Dendritic cell treated with granulocyte-macrophage colony-stimulating factor and Interleukin-4, amounts not matched to agents 40 ng/mL and 50 ng/mL, for 4 days (primary cell): ENCODE measurements around the gene FAM25C.
"Not testable (repeated sequence)": the region's sequence is repeated elsewhere in the genome, so short reads cannot be mapped to it uniquely, and the experiment has no call there.

Experiments used
- H3K27ac Mint-ChIP-seq: one replicate; pipeline ENCODE4 v1.8.0; 2022; ENCODE audit warnings: mild to moderate bottlenecking, mixed read lengths
- H3K27me3 Mint-ChIP-seq: one replicate; pipeline ENCODE4 v1.8.0; 2022; ENCODE audit warnings: mild to moderate bottlenecking, mixed read lengths
- H3K36me3 Mint-ChIP-seq: one replicate; pipeline ENCODE4 v1.8.0; 2022; ENCODE audit warnings: low read depth, mixed read lengths
- H3K4me1 Mint-ChIP-seq: one replicate; pipeline ENCODE4 v1.8.0; 2022; ENCODE audit warnings: low read depth, mixed read lengths
- H3K4me3 Mint-ChIP-seq: one replicate; pipeline ENCODE4 v1.8.0; 2022; ENCODE audit warnings: mild to moderate bottlenecking, moderate library complexity, mixed read lengths
- H3K9me3 Mint-ChIP-seq: one replicate; pipeline ENCODE4 v1.8.0; 2022; ENCODE audit warnings: mixed read lengths
- intact Hi-C: fragments of 100-400 bp; cut with micrococcal nuclease; formaldehyde crosslinking; loops from one replicate; pipeline ENCODE4 v1.15.0; 2022

Gene FAM25C

DNA sequence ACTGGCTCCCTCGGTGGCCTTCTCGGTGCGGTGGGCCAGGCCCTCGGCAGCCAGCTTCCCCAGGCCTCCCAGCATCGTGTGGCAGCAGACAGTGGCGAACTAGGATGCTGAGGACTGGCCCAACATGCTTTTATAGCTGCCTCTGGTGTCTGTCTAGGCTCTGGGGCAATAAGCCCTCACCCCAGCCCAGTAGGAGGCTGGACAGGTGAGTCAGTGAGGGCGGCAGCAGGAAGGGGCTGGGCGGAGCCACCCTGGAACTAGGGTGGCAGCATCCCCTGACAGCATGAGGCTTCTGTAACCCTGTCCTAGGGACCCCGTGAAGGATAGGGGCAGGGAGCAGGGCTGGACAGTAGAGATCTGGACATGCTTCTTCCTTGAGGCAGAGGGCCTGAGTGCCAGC, at the start of gene FAM25C:
Gene FAM25C (minus strand): TSS at position 101 of the 400 bp plus-strand sequence. CDS start 26 bp downstream, at position 75.
- H3K36me3 Mint-ChIP-seq, intact Hi-C loops, H3K4me3 Mint-ChIP-seq, H3K9me3 Mint-ChIP-seq, H3K27ac Mint-ChIP-seq, H3K27me3 Mint-ChIP-seq, H3K4me1 Mint-ChIP-seq: not testable (repeated sequence)

DNA sequence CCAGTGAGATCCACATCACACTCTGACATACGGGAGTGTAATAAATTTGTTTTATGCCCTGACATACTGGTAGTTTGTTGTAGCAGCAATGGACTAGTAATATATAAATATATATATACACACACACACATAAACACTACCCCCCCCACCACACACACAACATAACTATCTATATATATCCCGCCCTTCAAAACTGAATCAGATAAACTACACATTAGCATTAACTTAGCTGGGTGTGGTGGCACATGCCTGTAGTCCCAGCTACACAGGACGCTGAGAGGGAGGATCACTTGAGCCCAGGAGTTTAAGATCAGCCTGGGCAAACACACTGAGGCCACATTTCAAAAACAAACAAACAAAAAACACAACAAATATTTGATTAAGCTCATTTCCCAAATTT, 45.0 kb upstream of the FAM25C start:
- H3K27ac Mint-ChIP-seq, intact Hi-C loops, H3K4me3 Mint-ChIP-seq, H3K4me1 Mint-ChIP-seq, H3K27me3 Mint-ChIP-seq, H3K36me3 Mint-ChIP-seq, H3K9me3 Mint-ChIP-seq: not testable (repeated sequence)

DNA sequence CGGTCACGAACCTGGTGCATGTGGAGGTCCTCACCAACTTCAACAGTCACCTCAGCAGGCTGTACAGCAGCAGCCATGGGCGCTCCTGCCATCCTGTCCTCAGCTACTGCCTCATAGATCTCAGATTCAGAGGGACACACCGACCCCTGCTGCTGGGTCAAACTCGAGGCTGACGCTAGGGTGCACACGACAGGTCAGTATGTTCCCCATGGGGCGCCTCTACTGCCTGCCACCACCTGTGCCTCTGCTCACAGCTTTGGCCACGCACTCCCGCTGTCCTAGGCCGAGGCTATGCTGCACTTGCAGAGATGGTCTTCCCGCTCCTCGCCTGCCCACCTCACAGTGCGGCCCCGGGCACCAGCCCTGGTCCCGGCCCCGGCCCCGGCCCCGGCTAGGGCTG, 31.8 kb upstream of the FAM25C start:
- H3K4me1 Mint-ChIP-seq, intact Hi-C loops, H3K27me3 Mint-ChIP-seq, H3K4me3 Mint-ChIP-seq, H3K9me3 Mint-ChIP-seq, H3K27ac Mint-ChIP-seq, H3K36me3 Mint-ChIP-seq: not testable (repeated sequence)

DNA sequence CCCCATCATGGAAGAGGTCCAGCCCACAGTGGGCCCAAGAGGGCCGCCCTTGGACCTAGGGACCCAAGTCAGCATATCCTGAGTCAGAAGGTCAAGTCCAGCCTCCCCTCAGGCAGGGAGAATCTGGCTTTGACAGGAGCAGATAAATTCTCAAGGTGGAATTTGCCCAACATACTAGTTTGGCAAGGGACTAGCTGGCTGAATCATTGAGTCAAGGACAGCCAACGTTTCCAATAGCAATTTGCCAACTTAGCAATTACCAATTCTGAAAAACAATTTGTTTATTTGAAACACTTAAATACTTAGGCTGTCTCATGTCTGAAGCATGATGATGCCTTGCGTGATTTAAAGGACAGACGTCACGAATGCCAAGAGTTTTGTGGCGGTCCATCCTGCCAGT, 2.7 kb upstream of the FAM25C start:
- H3K27ac Mint-ChIP-seq, H3K36me3 Mint-ChIP-seq, H3K4me3 Mint-ChIP-seq, H3K9me3 Mint-ChIP-seq, H3K4me1 Mint-ChIP-seq, H3K27me3 Mint-ChIP-seq, intact Hi-C loops: not testable (repeated sequence)

- H3K4me1 Mint-ChIP-seq, H3K9me3 Mint-ChIP-seq, H3K36me3 Mint-ChIP-seq, intact Hi-C loops, H3K27me3 Mint-ChIP-seq, H3K4me3 Mint-ChIP-seq, H3K27ac Mint-ChIP-seq: not testable (repeated sequence)
These were observed 5.5 kb downstream of the FAM25C start for GRCh38 chr10:47994045-47994444.

GRCh38 chr10:47992560-47992959, 7.0 kb downstream of the FAM25C start:
- intact Hi-C loops, H3K9me3 Mint-ChIP-seq: not testable (repeated sequence)

GRCh38 chr10:47991706-47992105, 7.9 kb downstream of the FAM25C start:
- H3K4me1 Mint-ChIP-seq, H3K4me3 Mint-ChIP-seq, H3K27me3 Mint-ChIP-seq, intact Hi-C loops, H3K36me3 Mint-ChIP-seq, H3K9me3 Mint-ChIP-seq, H3K27ac Mint-ChIP-seq: not testable (repeated sequence)

More at GRCh38 chr10:47992560-47992959, 7.0 kb downstream of the FAM25C start:
- H3K27me3 Mint-ChIP-seq, H3K36me3 Mint-ChIP-seq, H3K27ac Mint-ChIP-seq, H3K4me1 Mint-ChIP-seq, H3K4me3 Mint-ChIP-seq: not testable (repeated sequence)

- H3K36me3 Mint-ChIP-seq, intact Hi-C loops, H3K4me3 Mint-ChIP-seq, H3K9me3 Mint-ChIP-seq, H3K27me3 Mint-ChIP-seq, H3K27ac Mint-ChIP-seq, H3K4me1 Mint-ChIP-seq: not testable (repeated sequence)
These were observed 9.5 kb downstream of the FAM25C start for GRCh38 chr10:47990097-47990496.

DNA sequence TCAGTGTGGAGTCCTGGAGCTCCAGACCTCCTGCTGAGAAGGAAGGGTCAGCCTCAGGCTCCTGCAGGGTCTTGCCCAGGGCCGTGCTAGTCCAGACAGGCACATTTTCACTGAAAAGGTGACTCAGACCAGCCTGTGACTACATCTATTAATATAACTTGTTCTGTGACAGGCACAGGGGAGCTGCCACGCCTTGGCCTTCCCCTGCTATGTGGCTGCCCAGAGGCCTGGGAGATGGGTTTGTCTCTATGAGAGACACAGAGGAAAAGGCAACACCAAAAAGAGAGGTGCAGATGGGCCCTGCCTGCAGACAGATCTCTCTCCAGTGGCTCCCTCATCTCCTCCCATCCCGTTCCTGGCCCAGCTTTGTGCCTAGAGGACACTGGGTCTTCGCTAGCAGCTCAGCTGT, 10.0 kb downstream of the FAM25C start:
- H3K27ac Mint-ChIP-seq, H3K9me3 Mint-ChIP-seq, intact Hi-C loops, H3K36me3 Mint-ChIP-seq, H3K4me1 Mint-ChIP-seq, H3K4me3 Mint-ChIP-seq, H3K27me3 Mint-ChIP-seq: not testable (repeated sequence)

DNA sequence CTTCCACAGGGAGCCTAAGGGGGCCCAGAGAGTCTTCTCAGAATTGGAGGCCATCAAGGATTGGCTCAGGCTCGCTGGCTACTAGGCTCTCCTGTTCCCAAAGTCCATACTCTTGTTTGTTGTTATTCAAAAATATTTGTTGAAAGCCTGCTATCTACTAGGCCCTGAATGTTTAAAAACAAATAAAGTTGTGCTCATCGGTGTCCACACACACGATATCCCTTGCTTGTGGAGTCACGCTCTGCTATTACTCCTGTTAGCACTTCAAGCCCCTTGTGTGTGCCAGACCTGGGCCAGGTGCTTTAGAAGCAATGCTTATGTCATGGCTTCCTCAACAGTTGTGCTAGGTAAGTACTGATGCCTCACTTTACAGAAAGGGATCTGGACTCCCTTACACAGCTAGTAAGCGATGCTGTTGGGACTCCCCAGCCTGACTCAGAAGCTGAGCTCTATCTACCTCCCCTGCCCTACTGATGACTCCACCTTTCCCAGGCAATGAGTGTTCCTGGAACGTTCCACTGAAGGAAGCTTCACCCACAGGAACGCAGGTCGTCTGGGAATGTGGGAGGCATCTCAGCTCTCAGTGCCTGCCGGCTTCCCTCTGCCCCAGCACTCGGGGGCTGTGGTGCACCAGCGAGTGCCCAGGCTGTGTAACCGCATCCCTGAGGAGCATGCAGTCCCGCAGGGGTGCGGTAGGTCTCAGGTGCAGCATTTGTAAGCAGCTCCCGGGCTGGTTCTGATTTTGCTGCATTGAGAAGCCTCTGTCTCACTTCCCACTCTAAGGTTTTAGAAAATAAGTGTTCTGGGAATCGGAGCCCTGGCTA, 10.7 kb downstream of the FAM25C start:
- H3K4me3 Mint-ChIP-seq, H3K9me3 Mint-ChIP-seq, intact Hi-C loops, H3K27ac Mint-ChIP-seq, H3K4me1 Mint-ChIP-seq, H3K27me3 Mint-ChIP-seq, H3K36me3 Mint-ChIP-seq: not testable (repeated sequence)

DNA sequence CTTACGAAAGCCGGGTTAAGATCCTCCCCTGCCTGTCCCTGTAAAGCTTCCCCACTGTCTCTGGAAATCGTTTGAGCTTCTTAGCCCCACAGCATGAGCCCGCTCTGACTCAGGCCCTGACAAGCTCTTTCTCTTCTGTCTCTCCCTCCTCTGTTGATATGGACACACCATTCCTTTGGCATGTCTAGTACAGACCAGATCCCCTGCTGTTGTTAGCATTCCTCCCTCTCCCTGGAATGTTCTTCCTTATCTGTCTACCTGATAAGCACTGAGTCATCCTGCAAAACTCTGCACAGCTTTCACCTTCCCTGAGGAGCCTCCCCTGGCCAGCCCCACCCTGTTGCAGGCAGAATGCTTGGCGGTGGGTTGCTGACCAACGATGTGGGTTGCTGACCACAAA, 11.6 kb downstream of the FAM25C start:
- H3K9me3 Mint-ChIP-seq, result not testable (repeated sequence)

GRCh38 chr10:47986413-47987230, 13.0 kb downstream of the FAM25C start:
- intact Hi-C loops, H3K4me3 Mint-ChIP-seq, H3K27ac Mint-ChIP-seq, H3K36me3 Mint-ChIP-seq, H3K9me3 Mint-ChIP-seq, H3K4me1 Mint-ChIP-seq: not testable (repeated sequence)
- H3K27me3 Mint-ChIP-seq, result peaks cover 12% of the 10 kb centered on the region

More for the DNA sequence above, 11.6 kb downstream of the FAM25C start:
- H3K27ac Mint-ChIP-seq, H3K4me1 Mint-ChIP-seq, intact Hi-C loops, H3K4me3 Mint-ChIP-seq, H3K36me3 Mint-ChIP-seq, H3K27me3 Mint-ChIP-seq: not testable (repeated sequence)

- not testable (repeated sequence) for H3K9me3 Mint-ChIP-seq
These were observed 24.2 kb downstream of the FAM25C start for GRCh38 chr10:47975409-47975808.

DNA sequence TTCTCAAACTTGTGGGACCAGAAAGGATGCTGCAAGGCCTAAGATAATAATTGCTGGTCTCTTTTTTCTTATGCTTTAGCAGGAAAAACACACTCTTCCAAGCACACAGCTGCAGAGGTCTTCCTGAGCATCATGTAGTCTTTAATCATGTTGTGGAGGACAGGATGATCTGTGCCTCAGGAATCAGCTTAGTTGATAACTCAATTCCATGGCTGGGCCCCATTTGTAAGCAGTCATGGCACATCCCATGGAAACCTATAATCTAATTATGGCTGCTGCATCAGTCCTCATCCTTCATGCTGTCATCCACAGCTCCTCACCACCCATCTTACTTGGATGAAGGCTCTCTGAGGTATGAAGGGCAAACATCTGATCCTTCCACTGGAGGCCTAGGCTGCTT, 26.5 kb downstream of the FAM25C start:
- H3K4me3 Mint-ChIP-seq, H3K36me3 Mint-ChIP-seq, H3K4me1 Mint-ChIP-seq, intact Hi-C loops, H3K27ac Mint-ChIP-seq, H3K27me3 Mint-ChIP-seq, H3K9me3 Mint-ChIP-seq: not testable (repeated sequence)

More at GRCh38 chr10:47975409-47975808, 24.2 kb downstream of the FAM25C start:
- H3K27me3 Mint-ChIP-seq, H3K27ac Mint-ChIP-seq, intact Hi-C loops, H3K36me3 Mint-ChIP-seq, H3K4me1 Mint-ChIP-seq, H3K4me3 Mint-ChIP-seq: not testable (repeated sequence)

GRCh38 chr10:47972077-47972476, 27.5 kb downstream of the FAM25C start:
- H3K27ac Mint-ChIP-seq, intact Hi-C loops, H3K4me3 Mint-ChIP-seq, H3K4me1 Mint-ChIP-seq, H3K9me3 Mint-ChIP-seq, H3K36me3 Mint-ChIP-seq, H3K27me3 Mint-ChIP-seq: not testable (repeated sequence)
